ENCODE data around the gene E4F1.

Gene E4F1

DNA sequence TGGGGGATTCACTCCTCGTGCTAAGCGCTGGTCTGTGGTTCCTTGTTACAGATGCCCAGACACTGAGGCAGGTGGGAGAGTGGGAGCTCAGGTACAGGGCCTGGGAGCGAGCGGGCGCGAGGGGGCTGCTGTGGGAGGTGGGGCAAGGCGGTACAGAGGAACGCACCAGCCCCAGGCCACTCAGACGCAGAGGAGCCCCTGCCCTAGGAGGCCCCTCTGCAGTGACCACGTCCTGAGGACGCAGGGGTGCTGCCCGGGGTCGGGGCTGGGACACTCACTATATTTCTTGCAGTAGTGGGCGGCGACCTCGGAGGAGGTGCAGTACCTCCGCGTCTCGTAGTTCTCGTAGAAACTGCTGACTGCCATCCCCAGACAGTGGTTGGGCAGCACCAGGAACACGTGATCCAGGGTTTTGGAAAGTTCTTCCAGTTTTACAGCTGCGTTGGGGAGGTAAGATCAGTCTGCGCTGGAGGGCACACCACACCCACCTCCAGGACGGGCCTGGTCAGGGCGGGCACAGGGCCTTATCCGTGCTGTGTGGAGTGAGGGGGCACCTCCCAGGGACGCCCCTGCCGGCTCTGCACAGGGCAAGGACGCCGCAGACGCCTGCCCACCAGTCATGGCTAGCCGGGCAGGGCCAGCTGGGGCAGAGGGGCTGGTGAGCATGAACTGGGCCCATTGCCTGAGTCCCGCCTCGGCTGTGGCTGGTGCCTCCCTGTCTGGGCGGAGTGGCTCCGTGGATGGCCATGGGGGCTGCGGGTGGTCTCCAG, 60.8 kb downstream of the E4F1 start:
- Mint-ChIP-seq H3K4me1 (peaks cover 14% of the 10 kb centered on the region), H3K27me3 (ENCODE audit: low read depth, poor library complexity) (peaks cover 22% of the 10 kb centered on the region), H3K9me3 (no peaks in the 10 kb centered on the region), H3K4me3 (peak overlapping the region; percentile 1), H3K27ac (no peak overlapping the region), H3K36me3 (ENCODE audit: low read depth) (no peaks in the 10 kb centered on the region)
- TF ChIP-seq, protein P1, sequence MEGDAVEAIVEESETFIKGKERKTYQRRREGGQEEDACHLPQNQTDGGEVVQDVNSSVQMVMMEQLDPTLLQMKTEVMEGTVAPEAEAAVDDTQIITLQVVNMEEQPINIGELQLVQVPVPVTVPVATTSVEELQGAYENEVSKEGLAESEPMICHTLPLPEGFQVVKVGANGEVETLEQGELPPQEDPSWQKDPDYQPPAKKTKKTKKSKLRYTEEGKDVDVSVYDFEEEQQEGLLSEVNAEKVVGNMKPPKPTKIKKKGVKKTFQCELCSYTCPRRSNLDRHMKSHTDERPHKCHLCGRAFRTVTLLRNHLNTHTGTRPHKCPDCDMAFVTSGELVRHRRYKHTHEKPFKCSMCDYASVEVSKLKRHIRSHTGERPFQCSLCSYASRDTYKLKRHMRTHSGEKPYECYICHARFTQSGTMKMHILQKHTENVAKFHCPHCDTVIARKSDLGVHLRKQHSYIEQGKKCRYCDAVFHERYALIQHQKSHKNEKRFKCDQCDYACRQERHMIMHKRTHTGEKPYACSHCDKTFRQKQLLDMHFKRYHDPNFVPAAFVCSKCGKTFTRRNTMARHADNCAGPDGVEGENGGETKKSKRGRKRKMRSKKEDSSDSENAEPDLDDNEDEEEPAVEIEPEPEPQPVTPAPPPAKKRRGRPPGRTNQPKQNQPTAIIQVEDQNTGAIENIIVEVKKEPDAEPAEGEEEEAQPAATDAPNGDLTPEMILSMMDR (IDR thresholded peaks at IDR 0.05): no peak
- no peak for DNase-seq

DNA sequence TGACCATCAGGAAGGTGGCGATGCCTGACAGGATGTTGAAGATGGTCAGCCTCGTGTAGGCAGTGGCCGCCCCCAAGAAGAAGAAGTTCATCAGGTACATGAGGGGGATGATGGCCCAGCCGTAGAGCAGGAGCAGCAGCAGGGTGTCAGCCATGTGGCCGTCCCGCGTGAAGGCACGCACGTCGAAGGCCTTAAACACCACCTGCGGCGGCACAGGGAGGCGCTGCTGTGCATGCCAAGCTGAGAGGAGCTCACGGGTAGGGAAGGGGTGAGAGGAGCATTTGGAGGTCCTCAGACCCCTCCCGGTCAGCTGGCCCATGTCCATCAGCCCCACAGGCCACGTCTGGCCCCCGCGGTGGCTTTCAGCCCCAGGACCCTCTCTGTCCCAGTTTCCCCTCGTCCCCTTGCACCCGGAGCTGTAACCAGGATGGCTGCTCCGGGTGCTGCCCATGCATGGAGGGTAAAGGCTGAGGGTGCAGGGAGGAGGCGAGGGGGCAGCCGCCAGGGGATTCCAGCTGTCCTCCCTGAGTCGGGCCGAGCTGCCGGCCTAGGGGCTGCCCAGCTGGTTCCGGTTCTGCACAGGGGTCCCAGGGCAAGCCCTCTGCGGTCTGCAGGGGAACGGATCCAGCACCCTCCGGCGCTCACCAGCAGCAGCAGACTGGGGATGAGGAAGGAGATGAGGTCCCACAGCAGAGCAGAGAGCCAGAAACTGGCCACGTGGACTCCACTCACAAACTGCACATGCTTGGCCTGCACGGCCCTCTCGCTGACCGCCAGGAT, 61.6 kb downstream of the E4F1 start:
- no peak for DNase-seq
- no peaks in the 10 kb centered on the region for H3K36me3 Mint-ChIP-seq (ENCODE audit: low read depth)
- H3K27me3 Mint-ChIP-seq (ENCODE audit: low read depth, poor library complexity): peaks cover 27% of the 10 kb centered on the region
- no peaks in the 10 kb centered on the region for H3K9me3 Mint-ChIP-seq
- TF ChIP-seq, protein P1 (IDR thresholded peaks at IDR 0.05): no peak
- H3K27ac Mint-ChIP-seq: no peak overlapping the region
- peaks cover 17% of the 10 kb centered on the region for H3K4me1 Mint-ChIP-seq
- H3K4me3 Mint-ChIP-seq: no peak overlapping the region
